ENCODE results near the gene ABHD12B.

DNA sequence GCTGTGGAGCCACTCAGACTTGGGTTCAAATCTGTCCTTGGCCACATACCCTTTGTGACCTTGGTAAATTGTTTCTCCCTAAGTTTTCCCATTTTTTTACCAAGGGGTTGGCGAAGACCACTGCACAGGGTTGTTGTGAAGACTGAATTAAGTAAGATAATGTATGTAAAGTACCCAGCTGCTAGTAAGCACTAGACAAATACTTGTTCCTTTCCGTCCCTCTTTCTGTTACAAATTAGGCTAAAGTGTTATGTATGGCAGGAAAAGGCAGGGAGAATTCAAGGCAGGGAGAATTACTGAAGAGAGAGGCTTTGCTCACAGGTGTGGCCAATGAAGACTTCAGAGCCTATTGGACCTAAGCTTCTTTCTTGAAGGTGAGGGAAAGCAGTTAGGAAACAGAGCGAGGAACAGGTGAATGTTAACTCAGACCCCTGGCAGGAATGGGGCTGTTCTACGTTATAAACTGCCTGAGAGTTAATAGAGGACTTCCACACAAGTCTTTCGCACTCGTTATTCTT, 25.9 kb downstream of the ABHD12B start:
- no peak for TF ChIP-seq MAX (IDR thresholded peaks at IDR 0.05; ENCODE audit: low read depth)
- no peak for TF ChIP-seq CTCF (IDR thresholded peaks at IDR 0.05)
